DND-41 (cell line): ENCODE results near the gene ERGIC1.

Experiments
- ATAC-seq: fragments of 200-7000 bp; cut with Tn5 transposase; 3 replicates; pipeline ENCODE4 v1.9.1; 2021; ENCODE audit warnings: low read depth; ENCODE audit not compliant: insufficient read depth
- DNase-seq: peaks from one replicate; pipeline ENCODE4 v3.0.0-alpha.2; 2020
- H2AFZ ChIP-seq: 2 replicates; pipeline ENCODE4 v1.6.0; 2012; ENCODE audit warnings: low read depth, low read length
- H3K27ac ChIP-seq: 2 replicates; pipeline ENCODE4 v1.5.1; 2012; ENCODE audit warnings: low read length, inconsistent platforms
- H3K27me3 ChIP-seq: fragments of 200-600 bp; sonication (generic); 2 replicates; pipeline ENCODE4 v1.6.0; 2012; ENCODE audit warnings: low read length, mild to moderate bottlenecking, inconsistent platforms; ENCODE audit not compliant: insufficient read depth, poor library complexity
- H3K36me3 ChIP-seq: 2 replicates; pipeline ENCODE4 v1.5.1; 2012; ENCODE audit warnings: low read length, inconsistent platforms; ENCODE audit not compliant: insufficient read depth
- H3K4me1 ChIP-seq: 2 replicates; pipeline ENCODE4 v1.5.1; 2012; ENCODE audit warnings: mild to moderate bottlenecking, low read length; ENCODE audit not compliant: insufficient read depth
- H3K4me2 ChIP-seq: 2 replicates; pipeline ENCODE4 v1.6.0; 2012; ENCODE audit warnings: mild to moderate bottlenecking, moderate library complexity, low read length, inconsistent platforms; ENCODE audit not compliant: insufficient read depth
- H3K4me3 ChIP-seq, 2 experiments: fragments of 200-600 bp in 1 of 2; shearing (Covaris generic) in 1 of 2; 2 replicates each; pipeline ENCODE4 v1.5.1; 2012 to 2016; ENCODE audit warnings: inconsistent platforms in 2 of 2, low read length in 2 of 2, mild to moderate bottlenecking in 2 of 2, low read depth in 1 of 2, moderate library complexity in 1 of 2
- H3K79me2 ChIP-seq: 2 replicates; pipeline ENCODE4 v1.6.0; 2012; ENCODE audit warnings: low read length, inconsistent platforms; ENCODE audit not compliant: insufficient read depth
- H3K9ac ChIP-seq: 2 replicates; pipeline ENCODE4 v1.6.0; 2012; ENCODE audit warnings: low read depth, mild to moderate bottlenecking, inconsistent platforms, low read length, moderate library complexity
- H3K9me3 ChIP-seq: 2 replicates; pipeline ENCODE4 v1.5.1; 2012; ENCODE audit warnings: low read length, moderate library complexity, mild to moderate bottlenecking, inconsistent platforms; ENCODE audit not compliant: insufficient read depth, severe bottlenecking
- H4K20me1 ChIP-seq: 2 replicates; pipeline ENCODE4 v1.6.0; 2012; ENCODE audit warnings: low read length; ENCODE audit not compliant: insufficient read depth
- EZH2 ChIP-seq: IDR thresholded peaks from 3 replicates; pipeline ENCODE4 v1.6.1; 2012; ENCODE audit warnings: borderline replicate concordance, low read depth, mild to moderate bottlenecking, moderate library complexity, low read length, inconsistent platforms; ENCODE audit not compliant: severe bottlenecking
- TF ChIP-seq, protein P1 (sequence below): IDR thresholded peaks from 2 replicates; pipeline ENCODE4 v1.5.1; 2012; ENCODE audit warnings: borderline replicate concordance, low read length, moderate library complexity, mild to moderate bottlenecking; ENCODE audit not compliant: poor library complexity, severe bottlenecking; ENCODE audit errors: extremely low read depth

Gene ERGIC1

DNA sequence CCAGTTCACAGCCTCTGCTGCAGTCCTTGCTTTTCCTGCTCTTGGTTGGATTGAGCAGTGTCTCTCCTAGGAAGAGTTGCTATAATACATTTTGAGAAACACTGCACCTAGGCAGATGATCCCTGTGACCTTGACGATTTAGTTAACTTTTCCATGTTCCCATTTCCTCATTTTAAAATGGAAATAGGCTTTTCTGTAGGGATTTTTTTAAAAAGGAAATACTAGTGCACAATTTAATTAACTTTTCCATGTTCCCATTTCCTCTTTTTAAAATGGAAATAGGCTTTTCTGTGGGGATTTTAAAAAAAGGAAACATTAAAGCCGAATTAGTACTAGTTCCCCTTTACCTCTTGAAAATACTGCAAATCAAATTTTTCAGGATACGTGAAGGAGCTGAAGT is 154.2 kb downstream of the ERGIC1 start:
- Histone ChIP-seq H3K4me1 (peaks cover 36% of the 10 kb centered on the region), H3K4me2 (no peak overlapping the region), H3K27ac (no peak overlapping the region), H3K36me3 (peaks cover 52% of the 10 kb centered on the region), H3K9ac (no peak overlapping the region), H3K79me2 (peaks cover 93% of the 10 kb centered on the region), H4K20me1 (peaks cover 42% of the 10 kb centered on the region), H2AFZ (no peak overlapping the region), H3K27me3 (no peaks in the 10 kb centered on the region), H3K4me3 (no peak overlapping the region), H3K9me3 (no peaks in the 10 kb centered on the region)
- no peak for ATAC-seq
- DNase-seq = no peak
- TF ChIP-seq EZH2 = no peak
- TF ChIP-seq, protein P1, sequence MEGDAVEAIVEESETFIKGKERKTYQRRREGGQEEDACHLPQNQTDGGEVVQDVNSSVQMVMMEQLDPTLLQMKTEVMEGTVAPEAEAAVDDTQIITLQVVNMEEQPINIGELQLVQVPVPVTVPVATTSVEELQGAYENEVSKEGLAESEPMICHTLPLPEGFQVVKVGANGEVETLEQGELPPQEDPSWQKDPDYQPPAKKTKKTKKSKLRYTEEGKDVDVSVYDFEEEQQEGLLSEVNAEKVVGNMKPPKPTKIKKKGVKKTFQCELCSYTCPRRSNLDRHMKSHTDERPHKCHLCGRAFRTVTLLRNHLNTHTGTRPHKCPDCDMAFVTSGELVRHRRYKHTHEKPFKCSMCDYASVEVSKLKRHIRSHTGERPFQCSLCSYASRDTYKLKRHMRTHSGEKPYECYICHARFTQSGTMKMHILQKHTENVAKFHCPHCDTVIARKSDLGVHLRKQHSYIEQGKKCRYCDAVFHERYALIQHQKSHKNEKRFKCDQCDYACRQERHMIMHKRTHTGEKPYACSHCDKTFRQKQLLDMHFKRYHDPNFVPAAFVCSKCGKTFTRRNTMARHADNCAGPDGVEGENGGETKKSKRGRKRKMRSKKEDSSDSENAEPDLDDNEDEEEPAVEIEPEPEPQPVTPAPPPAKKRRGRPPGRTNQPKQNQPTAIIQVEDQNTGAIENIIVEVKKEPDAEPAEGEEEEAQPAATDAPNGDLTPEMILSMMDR = no peak

DNA sequence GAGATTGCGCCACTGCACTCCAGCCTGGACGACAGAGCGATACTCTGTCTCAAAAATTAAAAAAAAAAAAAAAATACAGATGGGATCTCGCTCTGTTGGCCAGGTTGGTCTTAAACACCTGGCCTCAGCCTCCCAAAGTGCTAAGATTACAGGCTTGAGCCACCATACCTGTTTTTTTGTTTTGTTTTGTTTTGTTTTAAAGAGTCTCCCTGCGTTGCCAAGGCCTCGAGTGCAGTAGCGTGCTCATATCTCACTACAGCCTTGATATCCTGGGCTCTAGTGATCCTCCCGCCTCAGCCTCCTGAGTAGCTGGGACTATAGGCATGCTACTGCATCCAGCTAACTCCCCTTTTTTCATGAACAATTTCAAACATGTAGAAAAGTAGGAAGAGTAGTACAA is 156.7 kb downstream of the ERGIC1 start:
- no peak overlapping the region for H2AFZ ChIP-seq
- no peak for ATAC-seq
- no peak overlapping the region for H3K4me3 ChIP-seq
- H3K36me3 ChIP-seq = peaks cover 71% of the 10 kb centered on the region
- no peak overlapping the region for H3K9ac ChIP-seq
- no peak for TF ChIP-seq EZH2
- TF ChIP-seq, protein P1 = no peak
- H3K4me1 ChIP-seq = peaks cover 21% of the 10 kb centered on the region
- DNase-seq = no peak
- peaks cover 94% of the 10 kb centered on the region for H3K79me2 ChIP-seq
- H3K27me3 ChIP-seq = no peaks in the 10 kb centered on the region
- no peak overlapping the region for H3K27ac ChIP-seq
- peaks cover 50% of the 10 kb centered on the region for H4K20me1 ChIP-seq
- H3K4me2 ChIP-seq = no peak overlapping the region
- H3K9me3 ChIP-seq = no peaks in the 10 kb centered on the region

DNA sequence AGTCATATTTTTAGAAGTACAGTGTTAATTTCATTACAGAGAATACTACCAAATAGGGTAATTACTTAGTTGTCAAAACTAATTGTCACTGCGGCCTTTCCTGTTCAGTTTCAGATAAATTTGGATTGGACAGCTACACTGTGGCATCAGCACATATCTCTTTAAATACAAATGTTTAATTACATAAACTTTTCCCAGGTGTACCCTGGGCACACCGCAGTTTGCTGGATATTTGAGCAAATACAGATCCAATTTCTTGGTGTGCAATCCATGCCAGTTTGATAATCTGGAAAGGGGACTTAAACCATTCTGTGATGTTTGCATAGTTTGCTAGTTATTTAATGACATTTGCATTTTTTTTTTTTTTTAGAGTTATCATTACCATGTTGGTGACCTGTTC is 160.4 kb downstream of the ERGIC1 start:
- H3K36me3 ChIP-seq = peaks cover 57% of the 10 kb centered on the region
- H3K4me2 ChIP-seq = no peak overlapping the region
- H2AFZ ChIP-seq = no peak overlapping the region
- no peak for TF ChIP-seq EZH2
- TF ChIP-seq, protein P1 = no peak
- no peak overlapping the region for H3K27ac ChIP-seq
- DNase-seq (no peak), ATAC-seq (no peak)
- no peaks in the 10 kb centered on the region for H3K9me3 ChIP-seq
- peaks cover 3% of the 10 kb centered on the region; the same call in 1 of the 2 replicates for H3K4me1 ChIP-seq
- peaks cover 36% of the 10 kb centered on the region for H4K20me1 ChIP-seq
- H3K79me2 ChIP-seq = peaks cover 90% of the 10 kb centered on the region
- H3K9ac ChIP-seq = no peak overlapping the region
- no peaks in the 10 kb centered on the region for H3K27me3 ChIP-seq
- no peak overlapping the region for H3K4me3 ChIP-seq

DNA sequence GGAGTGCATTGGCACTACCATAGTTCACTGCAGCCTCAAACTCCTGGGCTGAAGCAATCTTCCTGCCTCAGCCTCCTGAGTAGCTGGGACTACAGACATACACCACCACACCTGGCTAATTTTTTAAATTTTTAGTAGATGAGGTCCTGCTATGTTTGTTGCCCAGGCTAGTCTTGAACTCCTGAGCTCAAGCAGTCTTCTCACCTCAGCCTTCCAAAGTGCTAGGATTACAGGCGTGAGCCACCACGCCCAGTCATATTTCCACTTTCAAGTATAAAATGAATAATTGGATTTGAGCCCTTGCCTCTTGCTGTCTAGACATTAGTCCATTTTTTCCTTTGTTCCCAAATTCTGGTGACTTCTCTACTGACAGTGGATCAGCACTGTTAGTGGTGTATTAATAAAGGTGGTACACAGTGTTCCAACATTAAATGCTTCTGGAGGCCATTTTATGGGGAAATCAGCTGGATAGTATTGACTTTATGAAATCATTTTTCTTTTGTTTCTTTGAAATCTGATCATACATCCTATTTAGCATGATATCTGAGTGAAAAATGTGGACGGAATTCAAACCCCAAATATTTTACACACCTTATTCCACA is 165.4 kb downstream of the ERGIC1 start:
- Histone ChIP-seq H3K9me3 (no peaks in the 10 kb centered on the region), H3K4me1 (no peaks in the 10 kb centered on the region), H3K9ac (no peak overlapping the region), H3K4me2 (no peak overlapping the region), H3K79me2 (peaks cover 94% of the 10 kb centered on the region), H3K36me3 (peaks cover 28% of the 10 kb centered on the region), H2AFZ (no peak overlapping the region), H4K20me1 (peaks cover 46% of the 10 kb centered on the region), H3K27me3 (no peaks in the 10 kb centered on the region), H3K27ac (no peak overlapping the region), H3K4me3 (no peak overlapping the region)
- no peak for DNase-seq
- TF ChIP-seq EZH2 = no peak
- TF ChIP-seq, protein P1 = no peak
- ATAC-seq = no peak
